Measurements from ENCODE around the gene STARD4.
A peak's percentile ranks its signal among the peaks of the same experiment; 100 is the strongest.

Gene STARD4

GRCh38 chr5:111553868-111554267, 41.5 kb upstream of the STARD4 start:
- H3K4me3 ChIP-seq (ENCODE audit: low read depth, low read length), result no peak overlapping the region
- no peak for TF ChIP-seq CTCF (IDR thresholded peaks at IDR 0.05; ENCODE audit: low read depth, low read length)
- no peak for DNase-seq (ENCODE audit: low read depth, low spot score)
- in situ Hi-C loops (cut with HindIII; ENCODE audit: low sequenced_read_pairs), result no loop called here

- no peak overlapping the region for H3K4me3 ChIP-seq (ENCODE audit: low read depth, low read length)
- TF ChIP-seq CTCF (IDR thresholded peaks at IDR 0.05; ENCODE audit: low read depth, low read length), result no peak
- no peak for DNase-seq (ENCODE audit: low read depth, low spot score)
- in situ Hi-C loops (cut with HindIII; ENCODE audit: low sequenced_read_pairs), result no loop called here
These were observed 40.6 kb upstream of the STARD4 start for GRCh38 chr5:111552896-111553295.

GRCh38 chr5:111552492-111552891, 40.2 kb upstream of the STARD4 start:
- no peak for DNase-seq (ENCODE audit: low read depth, low spot score)
- no peak for TF ChIP-seq CTCF (IDR thresholded peaks at IDR 0.05; ENCODE audit: low read depth, low read length)
- no peak overlapping the region for H3K4me3 ChIP-seq (ENCODE audit: low read depth, low read length)
- in situ Hi-C loops (cut with HindIII; ENCODE audit: low sequenced_read_pairs), result no loop called here

GRCh38 chr5:111551569-111552275, 39.4 kb upstream of the STARD4 start:
- peak; percentile 31 for DNase-seq (ENCODE audit: low read depth, low spot score)
- no peak overlapping the region for H3K4me3 ChIP-seq (ENCODE audit: low read depth, low read length)
- TF ChIP-seq CTCF (IDR thresholded peaks at IDR 0.05; ENCODE audit: low read depth, low read length), result no peak

GRCh38 chr5:111551161-111551560, 38.8 kb upstream of the STARD4 start:
- DNase-seq (ENCODE audit: low read depth, low spot score), result no peak
- TF ChIP-seq CTCF (IDR thresholded peaks at IDR 0.05; ENCODE audit: low read depth, low read length), result no peak
- H3K4me3 ChIP-seq (ENCODE audit: low read depth, low read length), result no peak overlapping the region
- in situ Hi-C loops (cut with HindIII; ENCODE audit: low sequenced_read_pairs), result no loop called here

More at GRCh38 chr5:111551569-111552275, 39.4 kb upstream of the STARD4 start:
- in situ Hi-C loops (cut with HindIII; ENCODE audit: low sequenced_read_pairs), result no loop called here

- DNase-seq (ENCODE audit: low read depth, low spot score), result peak; percentile 96
- in situ Hi-C loops (cut with HindIII; ENCODE audit: low sequenced_read_pairs), result no loop called here
- H3K4me3 ChIP-seq (ENCODE audit: low read depth, low read length), result no peak overlapping the region
- peak; percentile 50 for TF ChIP-seq CTCF (IDR thresholded peaks at IDR 0.05; ENCODE audit: low read depth, low read length)
These were observed 38.1 kb upstream of the STARD4 start for GRCh38 chr5:111550282-111551020.

All from astrocyte of the spinal cord (primary cell).